ENCODE measurements around the gene COMMD1.

DNA sequence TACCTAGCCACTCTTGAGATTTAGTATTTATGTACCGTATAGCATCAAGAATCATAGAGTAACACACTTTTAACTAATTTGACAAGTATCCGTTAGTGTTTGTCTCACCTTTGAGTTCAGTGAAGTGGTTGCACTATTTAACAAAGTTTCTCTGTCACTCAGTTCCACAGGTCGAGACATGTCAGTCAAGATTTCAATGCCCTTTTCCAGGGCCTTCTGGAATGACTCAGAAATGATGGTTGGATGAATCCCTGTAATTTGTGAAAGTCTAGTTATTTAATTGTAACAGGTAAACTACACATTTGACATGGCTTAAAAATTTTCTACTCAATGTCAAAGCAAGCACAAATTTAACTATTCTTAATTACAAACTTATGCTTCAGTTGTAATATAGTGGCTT lies 26.7 kb upstream of the COMMD1 start:
- TF ChIP-seq, protein P1, sequence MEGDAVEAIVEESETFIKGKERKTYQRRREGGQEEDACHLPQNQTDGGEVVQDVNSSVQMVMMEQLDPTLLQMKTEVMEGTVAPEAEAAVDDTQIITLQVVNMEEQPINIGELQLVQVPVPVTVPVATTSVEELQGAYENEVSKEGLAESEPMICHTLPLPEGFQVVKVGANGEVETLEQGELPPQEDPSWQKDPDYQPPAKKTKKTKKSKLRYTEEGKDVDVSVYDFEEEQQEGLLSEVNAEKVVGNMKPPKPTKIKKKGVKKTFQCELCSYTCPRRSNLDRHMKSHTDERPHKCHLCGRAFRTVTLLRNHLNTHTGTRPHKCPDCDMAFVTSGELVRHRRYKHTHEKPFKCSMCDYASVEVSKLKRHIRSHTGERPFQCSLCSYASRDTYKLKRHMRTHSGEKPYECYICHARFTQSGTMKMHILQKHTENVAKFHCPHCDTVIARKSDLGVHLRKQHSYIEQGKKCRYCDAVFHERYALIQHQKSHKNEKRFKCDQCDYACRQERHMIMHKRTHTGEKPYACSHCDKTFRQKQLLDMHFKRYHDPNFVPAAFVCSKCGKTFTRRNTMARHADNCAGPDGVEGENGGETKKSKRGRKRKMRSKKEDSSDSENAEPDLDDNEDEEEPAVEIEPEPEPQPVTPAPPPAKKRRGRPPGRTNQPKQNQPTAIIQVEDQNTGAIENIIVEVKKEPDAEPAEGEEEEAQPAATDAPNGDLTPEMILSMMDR (IDR thresholded peaks at IDR 0.05) = no peak
- TF ChIP-seq POLR2A (IDR thresholded peaks at IDR 0.05) = no peak

Data from uterus (tissue), 2 donors.